SK-N-MC (cell line): ENCODE measurements around the gene PLEKHD1.

Experiments
- EZH2 ChIP-seq: fragments of 200-600 bp; sonication (generic); IDR thresholded peaks from one replicate; pipeline ENCODE4 v1.6.1; 2017; ENCODE audit warnings: antibody characterized with exemption
- POLR2AphosphoS5 ChIP-seq: IDR thresholded peaks from 2 replicates; pipeline ENCODE4 v1.6.1; 2012; ENCODE audit warnings: mild to moderate bottlenecking, low read depth, low read length, borderline replicate concordance

- no peak for TF ChIP-seq EZH2
- TF ChIP-seq POLR2AphosphoS5 = no peak
These were observed 11.3 kb upstream of the PLEKHD1 start for GRCh38 chr14:69473260-69473659.
